GM10266 (cell line): ENCODE data around the gene TPGS1.

Experiments used
- DNase-seq: peaks from one replicate; pipeline ENCODE4 v3.0.0; 2012; ENCODE audit errors: extremely low spot score
- TF ChIP-seq, protein P1 (sequence below): IDR thresholded peaks from 2 replicates; pipeline ENCODE4 v1.5.1; 2012; ENCODE audit warnings: mild to moderate bottlenecking, low read depth; ENCODE audit not compliant: control insufficient read depth, insufficient read depth; ENCODE audit errors: missing control alignments

TPGS1 gene

DNA sequence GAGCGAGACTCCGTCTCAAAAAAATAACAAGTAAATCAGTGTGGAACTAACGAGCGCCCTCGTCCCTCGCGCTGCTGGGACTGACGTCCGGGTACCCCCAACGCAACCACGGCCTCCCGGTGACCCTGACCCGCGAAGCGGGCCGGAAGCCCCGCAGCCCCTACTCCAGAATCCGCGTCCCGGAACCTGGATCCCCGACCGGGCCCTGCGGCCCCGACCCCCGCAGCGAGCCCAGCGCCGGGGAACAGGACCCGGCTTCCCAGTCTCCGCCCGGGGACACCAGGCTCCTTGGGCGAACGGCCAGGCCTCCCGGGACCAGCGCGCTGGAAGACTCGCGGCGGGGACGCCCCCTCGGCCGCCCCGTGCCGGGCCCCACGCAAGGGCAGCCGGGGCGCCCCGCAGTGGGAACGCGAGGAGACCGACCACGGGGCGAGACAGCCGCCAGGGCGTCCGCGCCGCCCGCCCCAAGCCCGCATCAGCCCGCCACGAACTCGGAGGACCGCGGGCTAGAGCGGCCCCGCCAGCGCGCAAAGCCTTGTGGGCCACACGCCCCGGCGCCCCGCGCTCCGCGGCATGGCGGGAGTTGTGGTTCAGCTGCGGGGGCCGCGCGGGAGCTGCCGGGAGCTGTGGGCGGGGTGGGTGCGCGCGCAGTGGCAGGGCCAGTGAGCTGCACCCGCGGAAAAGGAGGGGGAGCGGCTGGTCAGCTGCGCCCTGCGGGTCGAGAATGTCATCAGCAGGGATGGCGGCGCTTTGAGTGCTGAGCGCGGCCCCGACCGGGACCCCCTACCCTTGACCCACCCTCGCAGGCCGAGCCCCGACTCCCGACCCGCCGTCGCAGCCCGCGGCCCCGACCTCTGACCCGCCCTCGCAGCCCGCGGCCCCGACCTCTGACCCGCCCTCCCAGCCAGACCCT lies 18.5 kb upstream of the TPGS1 start:
- TF ChIP-seq, protein P1, sequence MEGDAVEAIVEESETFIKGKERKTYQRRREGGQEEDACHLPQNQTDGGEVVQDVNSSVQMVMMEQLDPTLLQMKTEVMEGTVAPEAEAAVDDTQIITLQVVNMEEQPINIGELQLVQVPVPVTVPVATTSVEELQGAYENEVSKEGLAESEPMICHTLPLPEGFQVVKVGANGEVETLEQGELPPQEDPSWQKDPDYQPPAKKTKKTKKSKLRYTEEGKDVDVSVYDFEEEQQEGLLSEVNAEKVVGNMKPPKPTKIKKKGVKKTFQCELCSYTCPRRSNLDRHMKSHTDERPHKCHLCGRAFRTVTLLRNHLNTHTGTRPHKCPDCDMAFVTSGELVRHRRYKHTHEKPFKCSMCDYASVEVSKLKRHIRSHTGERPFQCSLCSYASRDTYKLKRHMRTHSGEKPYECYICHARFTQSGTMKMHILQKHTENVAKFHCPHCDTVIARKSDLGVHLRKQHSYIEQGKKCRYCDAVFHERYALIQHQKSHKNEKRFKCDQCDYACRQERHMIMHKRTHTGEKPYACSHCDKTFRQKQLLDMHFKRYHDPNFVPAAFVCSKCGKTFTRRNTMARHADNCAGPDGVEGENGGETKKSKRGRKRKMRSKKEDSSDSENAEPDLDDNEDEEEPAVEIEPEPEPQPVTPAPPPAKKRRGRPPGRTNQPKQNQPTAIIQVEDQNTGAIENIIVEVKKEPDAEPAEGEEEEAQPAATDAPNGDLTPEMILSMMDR = peak; percentile 11
- DNase-seq = peak; percentile 99

DNA sequence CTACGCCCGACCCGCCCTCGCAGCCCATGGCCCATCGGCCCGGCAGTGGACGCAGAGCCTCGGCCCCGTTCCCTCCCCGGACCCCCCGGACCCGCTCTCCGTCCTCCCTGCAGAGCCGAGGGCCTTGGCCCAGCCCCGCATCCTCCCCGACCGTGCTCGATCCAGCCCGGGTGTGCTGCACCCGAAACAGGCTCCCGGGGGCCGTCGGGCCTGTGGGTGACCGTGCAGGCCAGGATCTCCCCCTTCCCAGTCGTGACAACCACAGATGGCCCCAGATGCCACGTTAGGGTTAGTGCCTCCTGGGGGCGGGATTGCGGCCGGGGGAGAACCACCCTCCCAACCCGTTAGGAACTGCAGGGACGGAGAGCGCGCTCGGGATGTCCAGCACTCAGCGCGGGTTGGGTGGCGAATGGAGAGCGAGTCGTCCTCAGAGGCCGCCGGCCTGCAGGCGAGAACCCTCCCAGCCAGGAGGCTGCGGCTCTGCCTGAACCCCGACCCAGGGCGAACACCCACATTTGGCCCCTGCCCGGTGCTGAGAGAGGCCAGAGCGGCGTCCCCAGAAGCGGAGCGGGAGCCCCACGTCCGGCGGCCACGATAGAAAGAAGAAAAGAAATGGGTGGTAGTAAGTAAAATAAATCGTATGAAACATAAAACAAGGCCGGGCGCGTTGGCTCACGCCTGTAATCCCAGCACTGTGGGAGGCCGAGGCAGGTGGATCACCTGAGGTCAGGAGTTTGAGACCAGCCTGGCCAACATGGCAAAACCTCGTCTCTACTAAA lies 17.7 kb upstream of the TPGS1 start:
- TF ChIP-seq, protein P1 = no peak
- DNase-seq = peak; percentile 40

DNA sequence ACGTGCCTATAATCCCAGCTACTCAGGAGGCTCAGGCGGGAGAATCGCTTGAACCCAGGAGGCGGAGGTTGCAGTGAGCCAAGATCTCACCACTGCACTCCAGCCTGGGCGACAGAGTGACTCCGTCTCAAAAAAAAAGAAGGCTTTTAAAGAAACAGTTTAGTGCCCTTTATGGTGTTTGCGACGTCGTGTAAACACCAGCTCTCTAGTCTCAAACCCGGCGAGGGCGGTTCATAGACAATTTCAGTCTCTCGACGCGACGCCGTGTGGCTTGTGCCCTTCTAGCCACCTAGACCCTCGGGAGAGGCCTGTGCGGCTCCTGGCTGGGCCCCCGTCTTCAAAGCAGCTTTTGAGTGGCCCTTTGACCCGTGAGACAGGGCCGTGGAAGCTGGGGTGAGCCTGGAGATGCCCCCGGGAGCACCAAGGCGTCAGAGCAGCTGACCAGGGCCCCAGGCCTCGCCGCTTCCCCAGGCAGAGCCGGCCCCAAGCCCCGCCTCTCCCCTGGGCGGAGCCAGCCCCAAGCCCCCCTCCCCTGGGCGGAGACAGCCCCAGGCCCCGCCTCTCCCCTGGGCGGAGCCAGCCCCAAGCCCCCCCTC lies 16.1 kb upstream of the TPGS1 start:
- TF ChIP-seq, protein P1 = no peak

DNA sequence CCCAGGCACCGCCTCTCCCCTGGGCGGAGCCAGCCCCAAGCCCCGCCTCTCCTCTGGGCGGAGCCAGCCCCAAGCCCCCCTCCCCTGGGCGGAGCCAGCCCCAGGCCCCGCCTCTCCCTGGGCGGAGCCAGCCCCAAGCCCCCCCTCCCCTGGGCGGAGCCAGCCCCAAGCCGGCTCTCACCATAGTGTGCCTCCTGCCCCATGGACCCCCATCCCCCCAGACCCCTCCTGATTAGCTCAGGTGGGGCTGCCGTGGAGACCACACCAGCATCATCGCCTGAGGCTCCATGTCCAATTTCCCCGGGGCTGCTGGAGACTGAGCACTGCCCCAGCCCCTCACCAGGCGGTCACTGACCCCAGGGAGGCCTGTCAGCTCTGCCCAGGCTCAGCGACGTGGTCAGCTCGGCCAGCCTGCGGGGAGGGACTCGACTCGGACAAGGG lies 15.2 kb upstream of the TPGS1 start:
- no peak for DNase-seq
- TF ChIP-seq, protein P1 = no peak

More for the DNA sequence above, 16.1 kb upstream of the TPGS1 start:
- DNase-seq = no peak

DNA sequence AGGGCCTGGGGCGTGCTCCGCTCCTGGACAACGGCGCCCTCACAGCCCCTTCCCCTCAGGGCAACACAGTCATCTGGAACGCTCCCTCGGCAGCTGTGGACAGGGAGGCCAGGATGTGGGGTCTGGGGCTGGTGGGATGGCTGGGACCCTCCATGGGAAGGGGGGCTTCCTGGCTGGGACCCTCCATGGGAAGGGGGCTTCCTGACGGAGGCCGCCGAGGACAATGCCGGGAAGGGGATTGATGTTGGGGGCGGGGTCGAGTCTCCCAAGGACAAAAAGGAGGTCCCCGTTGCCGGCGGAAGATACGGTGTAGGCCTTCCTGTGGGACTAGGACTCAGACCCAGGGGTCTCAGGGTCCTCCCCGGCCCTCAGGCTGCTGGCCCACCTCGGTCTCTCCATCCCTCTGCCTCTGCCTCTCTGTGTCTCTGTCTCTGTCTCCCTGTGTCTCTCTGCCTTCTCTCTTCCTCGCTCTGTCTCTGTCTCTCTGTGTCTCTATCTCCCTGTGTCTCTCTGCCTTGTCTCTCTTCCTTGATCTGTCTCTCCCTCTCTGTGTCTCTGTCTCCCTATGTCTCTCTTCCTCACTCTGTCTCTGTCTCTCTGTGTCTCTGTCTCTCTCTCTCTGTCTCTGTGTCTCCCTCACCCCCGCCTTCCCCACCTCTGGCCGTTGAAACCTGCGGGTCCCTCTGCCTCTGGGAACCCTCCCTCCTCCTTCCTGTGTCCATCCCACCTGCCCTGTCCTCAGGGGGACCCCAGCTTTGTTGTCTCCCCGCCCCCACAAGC lies 13.7 kb upstream of the TPGS1 start:
- TF ChIP-seq, protein P1 = no peak
- DNase-seq = peak; percentile 33

DNA sequence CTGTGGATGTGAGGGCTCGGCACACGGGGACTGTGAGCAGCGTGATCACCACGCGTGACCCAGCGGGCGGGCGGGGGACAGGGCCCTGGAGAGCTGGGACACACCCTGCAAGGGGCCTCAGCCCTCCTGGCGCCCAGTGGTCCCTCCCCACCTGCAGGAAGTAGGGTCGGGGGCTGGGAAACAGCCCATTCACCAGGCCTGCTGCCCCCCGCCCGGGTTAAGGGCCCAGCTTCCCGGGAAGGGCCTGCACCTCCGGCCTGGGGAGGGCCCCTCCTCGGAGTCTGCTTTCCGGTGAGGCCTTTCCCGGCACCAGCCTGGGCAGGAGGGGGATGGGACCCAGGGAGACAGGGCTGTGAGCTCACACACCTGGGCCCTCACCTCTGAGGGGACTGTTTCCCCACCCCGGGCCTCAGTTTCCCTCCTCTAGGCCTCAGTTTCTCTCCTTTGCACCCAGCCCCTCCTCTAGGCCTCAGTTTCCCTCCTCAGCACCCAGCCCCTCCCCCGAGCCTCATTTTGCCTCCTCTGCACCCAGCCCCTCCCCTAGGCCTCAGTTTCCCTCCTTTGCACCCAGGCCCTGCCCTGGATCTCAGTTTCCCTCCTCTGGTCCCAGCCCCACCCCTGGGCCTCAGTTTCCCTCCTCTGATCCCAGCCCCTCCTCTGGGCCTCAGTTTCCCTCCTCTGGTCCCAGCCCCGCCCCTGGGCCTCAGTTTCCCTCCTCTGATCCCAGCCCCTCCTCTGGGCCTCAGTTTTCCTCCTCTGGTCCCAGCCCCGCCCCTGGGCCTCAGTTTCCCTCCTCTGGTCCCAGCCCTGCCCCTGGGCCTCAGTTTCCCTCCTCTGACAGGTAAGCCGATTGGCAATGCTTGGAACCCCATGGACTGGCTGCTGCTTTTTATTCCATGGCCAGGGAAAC lies 12.9 kb upstream of the TPGS1 start:
- DNase-seq = no peak
- TF ChIP-seq, protein P1 = no peak
